Liver (tissue), 3 donors: ENCODE data around the gene TJP1.

ENCODE experiments used
- FOXA1 ChIP-seq: IDR thresholded peaks from 2 replicates; pipeline ENCODE4 v1.6.1; 2016; ENCODE audit warnings: antibody characterized with exemption
- GABPA ChIP-seq, 2 donors: IDR thresholded peaks in 1 of 2; conservative IDR thresholded peaks in 1 of 2; 2 replicates each; pipeline ENCODE4 v1.6.1; 2016; ENCODE audit warnings: antibody characterized with exemption in 2 of 2, mild to moderate bottlenecking in 1 of 2, moderate library complexity in 1 of 2
- JUND ChIP-seq, 2 donors: IDR thresholded peaks; 2 replicates each; pipeline ENCODE4 v1.6.1; 2016; ENCODE audit warnings: antibody characterized with exemption in 2 of 2
- SP1 ChIP-seq: IDR thresholded peaks from 2 replicates; pipeline ENCODE4 v1.6.1; 2018; ENCODE audit warnings: antibody characterized with exemption, mild to moderate bottlenecking
- TF ChIP-seq, protein P1 (sequence below): fragments of 150-350 bp; IDR thresholded peaks from 2 replicates; pipeline ENCODE4 v1.5.1; 2017; ENCODE audit warnings: improper control_type of control experiment, low read depth, low read length; ENCODE audit not compliant: missing input control
- TF ChIP-seq, protein P2 (sequence below): IDR thresholded peaks from 2 replicates; pipeline ENCODE4 v1.6.1; 2016; ENCODE audit warnings: antibody characterized with exemption
- TF ChIP-seq, protein P3 (sequence below): IDR thresholded peaks from 2 replicates; pipeline ENCODE4 v1.6.1; 2016; ENCODE audit warnings: antibody characterized with exemption
- donor health status: healthy.
- donor health status: healthy.

DNA sequence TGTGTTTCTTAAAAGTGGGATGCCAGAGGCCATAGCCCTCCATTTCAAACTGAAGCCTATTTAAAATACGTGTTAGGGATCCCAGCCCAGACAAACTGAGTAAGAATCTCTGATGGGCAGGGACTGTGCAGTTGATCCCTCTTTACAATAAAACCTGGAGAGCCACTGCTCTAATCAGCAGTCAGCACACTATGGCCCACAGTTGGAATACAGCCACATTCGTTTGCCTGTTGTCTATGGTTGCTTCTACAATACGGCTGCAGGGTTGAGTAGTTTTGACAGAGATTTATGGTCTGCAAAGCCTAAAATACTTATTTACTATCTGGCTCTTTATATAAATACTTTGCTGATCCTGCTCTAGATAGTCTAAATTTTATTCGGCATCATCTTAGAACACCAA, 32.4 kb downstream of the TJP1 start:
- TF ChIP-seq, protein P1, sequence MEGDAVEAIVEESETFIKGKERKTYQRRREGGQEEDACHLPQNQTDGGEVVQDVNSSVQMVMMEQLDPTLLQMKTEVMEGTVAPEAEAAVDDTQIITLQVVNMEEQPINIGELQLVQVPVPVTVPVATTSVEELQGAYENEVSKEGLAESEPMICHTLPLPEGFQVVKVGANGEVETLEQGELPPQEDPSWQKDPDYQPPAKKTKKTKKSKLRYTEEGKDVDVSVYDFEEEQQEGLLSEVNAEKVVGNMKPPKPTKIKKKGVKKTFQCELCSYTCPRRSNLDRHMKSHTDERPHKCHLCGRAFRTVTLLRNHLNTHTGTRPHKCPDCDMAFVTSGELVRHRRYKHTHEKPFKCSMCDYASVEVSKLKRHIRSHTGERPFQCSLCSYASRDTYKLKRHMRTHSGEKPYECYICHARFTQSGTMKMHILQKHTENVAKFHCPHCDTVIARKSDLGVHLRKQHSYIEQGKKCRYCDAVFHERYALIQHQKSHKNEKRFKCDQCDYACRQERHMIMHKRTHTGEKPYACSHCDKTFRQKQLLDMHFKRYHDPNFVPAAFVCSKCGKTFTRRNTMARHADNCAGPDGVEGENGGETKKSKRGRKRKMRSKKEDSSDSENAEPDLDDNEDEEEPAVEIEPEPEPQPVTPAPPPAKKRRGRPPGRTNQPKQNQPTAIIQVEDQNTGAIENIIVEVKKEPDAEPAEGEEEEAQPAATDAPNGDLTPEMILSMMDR: no peak
- TF ChIP-seq GABPA (IDR thresholded peaks at IDR 0.05 in 1 of 2, conservative IDR thresholded peaks at IDR 0.05 in 1 of 2): no peak
- TF ChIP-seq, protein P2, sequence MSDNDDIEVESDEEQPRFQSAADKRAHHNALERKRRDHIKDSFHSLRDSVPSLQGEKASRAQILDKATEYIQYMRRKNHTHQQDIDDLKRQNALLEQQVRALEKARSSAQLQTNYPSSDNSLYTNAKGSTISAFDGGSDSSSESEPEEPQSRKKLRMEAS: no peak
- TF ChIP-seq, protein P3, sequence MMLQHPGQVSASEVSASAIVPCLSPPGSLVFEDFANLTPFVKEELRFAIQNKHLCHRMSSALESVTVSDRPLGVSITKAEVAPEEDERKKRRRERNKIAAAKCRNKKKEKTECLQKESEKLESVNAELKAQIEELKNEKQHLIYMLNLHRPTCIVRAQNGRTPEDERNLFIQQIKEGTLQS: no peak
- no peak for TF ChIP-seq SP1
- TF ChIP-seq FOXA1: no peak
- TF ChIP-seq JUND (IDR thresholded peaks at IDR 0.05): no peak
